GM10266 (cell line): ENCODE measurements around the gene COG2.

Experiments
- DNase-seq: peaks from one replicate; pipeline ENCODE4 v3.0.0; 2012; ENCODE audit errors: extremely low spot score
- TF ChIP-seq, protein P1 (sequence below): IDR thresholded peaks from 2 replicates; pipeline ENCODE4 v1.5.1; 2012; ENCODE audit warnings: mild to moderate bottlenecking, low read depth; ENCODE audit not compliant: control insufficient read depth, insufficient read depth; ENCODE audit errors: missing control alignments

The COG2 gene

DNA sequence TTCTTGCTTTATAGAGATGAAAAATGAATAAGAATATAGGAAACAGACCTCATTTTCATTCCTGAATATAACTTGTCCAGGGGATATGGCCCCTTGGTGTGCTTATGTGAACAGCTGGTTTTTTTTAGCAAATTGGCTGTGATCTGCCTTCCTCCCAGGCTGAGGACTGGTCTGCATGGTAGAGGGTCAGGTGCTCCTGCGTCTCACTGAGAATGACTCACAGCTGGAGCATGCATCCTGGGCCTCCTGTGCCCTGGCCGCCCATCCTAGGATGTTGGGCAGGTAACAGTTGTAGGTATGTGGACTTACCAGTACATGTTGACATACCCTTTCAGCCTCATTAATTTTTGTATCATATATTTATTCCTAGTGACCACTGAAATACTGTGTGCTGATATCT lies 41.9 kb downstream of the COG2 start:
- TF ChIP-seq, protein P1, sequence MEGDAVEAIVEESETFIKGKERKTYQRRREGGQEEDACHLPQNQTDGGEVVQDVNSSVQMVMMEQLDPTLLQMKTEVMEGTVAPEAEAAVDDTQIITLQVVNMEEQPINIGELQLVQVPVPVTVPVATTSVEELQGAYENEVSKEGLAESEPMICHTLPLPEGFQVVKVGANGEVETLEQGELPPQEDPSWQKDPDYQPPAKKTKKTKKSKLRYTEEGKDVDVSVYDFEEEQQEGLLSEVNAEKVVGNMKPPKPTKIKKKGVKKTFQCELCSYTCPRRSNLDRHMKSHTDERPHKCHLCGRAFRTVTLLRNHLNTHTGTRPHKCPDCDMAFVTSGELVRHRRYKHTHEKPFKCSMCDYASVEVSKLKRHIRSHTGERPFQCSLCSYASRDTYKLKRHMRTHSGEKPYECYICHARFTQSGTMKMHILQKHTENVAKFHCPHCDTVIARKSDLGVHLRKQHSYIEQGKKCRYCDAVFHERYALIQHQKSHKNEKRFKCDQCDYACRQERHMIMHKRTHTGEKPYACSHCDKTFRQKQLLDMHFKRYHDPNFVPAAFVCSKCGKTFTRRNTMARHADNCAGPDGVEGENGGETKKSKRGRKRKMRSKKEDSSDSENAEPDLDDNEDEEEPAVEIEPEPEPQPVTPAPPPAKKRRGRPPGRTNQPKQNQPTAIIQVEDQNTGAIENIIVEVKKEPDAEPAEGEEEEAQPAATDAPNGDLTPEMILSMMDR, result no peak
- no peak for DNase-seq

DNA sequence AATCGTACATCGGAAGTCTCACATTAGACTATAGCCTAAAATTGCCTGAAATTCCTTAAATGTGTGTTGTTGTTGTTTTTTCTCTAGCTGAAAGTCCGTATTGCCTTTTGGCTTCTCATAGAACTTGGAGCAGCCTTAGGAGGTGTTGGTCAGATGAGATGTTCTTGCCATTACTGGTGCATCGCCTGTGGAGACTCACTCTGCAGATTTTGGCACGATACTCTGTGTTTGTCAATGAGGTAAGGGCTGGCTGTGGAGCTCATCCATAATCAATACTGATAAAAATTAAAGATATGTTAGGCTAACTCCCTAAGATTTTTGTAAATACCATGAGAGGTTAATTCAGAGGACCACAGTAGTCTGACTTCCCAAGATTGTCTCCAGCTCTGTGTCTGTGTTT lies 42.7 kb downstream of the COG2 start:
- TF ChIP-seq, protein P1, result no peak
- DNase-seq, result no peak

DNA sequence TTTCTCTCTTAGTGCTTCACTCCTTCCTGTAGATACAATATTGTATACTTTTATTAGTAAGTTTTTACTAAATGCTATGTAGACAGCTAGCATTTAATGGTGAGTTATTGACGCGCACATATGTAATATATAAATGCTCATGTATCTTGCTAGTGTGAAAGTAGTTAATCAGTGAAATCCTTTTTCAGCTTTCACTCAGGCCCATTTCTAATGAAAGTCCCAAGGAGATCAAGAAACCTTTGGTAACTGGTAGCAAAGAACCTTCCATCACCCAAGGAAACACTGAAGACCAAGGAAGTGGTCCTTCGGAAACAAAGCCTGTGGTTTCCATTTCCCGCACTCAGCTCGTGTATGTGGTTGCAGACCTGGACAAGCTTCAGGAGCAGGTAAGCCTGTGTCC lies 44.5 kb downstream of the COG2 start:
- TF ChIP-seq, protein P1, result no peak
- DNase-seq, result no peak

DNA sequence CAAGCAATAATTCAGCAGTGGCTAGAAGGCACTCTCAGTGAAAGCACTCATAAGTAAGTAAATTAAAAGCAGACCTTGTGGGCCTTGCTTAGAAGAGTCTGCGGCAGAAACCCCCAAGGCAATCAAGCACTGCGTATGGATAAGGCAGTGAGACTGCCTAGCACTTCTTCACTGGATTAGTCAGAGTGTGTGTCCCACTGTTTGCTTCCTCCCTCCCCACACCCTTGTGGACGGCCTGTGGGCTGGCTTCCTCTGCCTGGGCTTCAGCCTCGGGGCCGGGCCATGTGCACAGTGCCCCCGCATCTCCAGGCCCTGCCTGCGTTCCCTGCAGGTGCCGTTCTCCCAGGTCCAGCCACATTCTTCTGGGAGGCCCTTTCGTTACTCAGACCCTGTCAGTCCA lies 47.8 kb downstream of the COG2 start:
- no peak for DNase-seq
- TF ChIP-seq, protein P1, result no peak

DNA sequence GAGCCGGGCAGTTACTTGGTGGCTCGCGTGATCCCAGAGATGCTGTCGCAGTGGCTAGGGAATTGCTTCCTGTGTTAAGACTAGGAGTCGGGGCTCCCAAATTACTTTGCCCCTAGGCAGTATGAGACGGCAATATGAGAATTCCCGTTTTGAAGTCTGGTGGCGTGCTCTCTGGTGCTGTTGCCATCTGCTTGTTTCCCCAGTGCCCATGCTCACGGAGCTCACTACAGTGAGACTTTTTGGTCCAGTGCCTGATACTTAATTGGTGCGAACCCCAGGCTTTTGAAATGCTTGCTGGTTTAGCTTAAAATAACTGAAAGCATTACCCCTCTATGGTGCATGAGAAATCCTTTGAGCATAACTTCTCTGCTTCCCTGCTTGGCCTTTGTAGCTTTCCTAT lies 49.3 kb downstream of the COG2 start:
- no peak for DNase-seq
- TF ChIP-seq, protein P1, result no peak

DNA sequence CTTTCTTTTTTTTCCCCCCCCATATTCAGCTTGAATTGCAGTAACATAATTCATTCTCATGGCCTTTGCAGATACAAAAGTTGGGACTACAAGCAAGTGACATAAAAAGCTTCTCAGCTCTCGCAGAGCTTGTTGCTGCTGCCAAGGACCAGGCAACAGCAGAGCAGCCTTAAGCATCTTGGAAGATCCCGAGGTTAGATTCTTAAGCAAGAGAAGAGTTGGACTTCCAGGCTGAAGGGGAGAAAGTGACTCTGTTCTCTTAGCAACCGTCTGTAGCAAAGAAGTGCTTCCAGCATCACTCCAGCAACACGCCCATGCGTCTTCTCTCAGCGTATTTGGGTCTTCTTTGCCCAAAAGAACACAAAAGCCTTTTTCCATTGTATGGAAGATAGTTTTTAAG lies 50.9 kb downstream of the COG2 start:
- no peak for DNase-seq

DNA sequence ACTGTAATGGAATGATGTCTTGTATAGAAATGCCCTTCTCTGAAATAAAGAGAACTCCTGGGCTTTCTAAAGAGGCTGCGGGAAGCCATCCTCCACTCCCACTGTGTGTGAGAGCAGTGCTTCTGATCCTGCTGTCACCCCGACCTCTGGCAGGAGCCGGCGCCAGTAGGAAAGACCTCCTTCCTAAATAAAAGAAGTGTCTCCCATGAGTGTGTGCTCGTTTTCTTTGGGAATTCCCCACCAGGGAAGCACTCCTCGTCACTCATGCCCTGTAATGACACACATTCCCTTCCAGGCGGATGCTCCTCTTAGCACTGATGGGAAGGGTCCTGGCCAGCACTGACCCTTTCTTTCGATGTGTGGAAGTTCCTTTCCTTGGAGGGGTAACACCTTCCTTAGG lies 51.5 kb downstream of the COG2 start:
- TF ChIP-seq, protein P1, result no peak
- DNase-seq, result no peak

More for the DNA sequence above, 50.9 kb downstream of the COG2 start:
- TF ChIP-seq, protein P1, result no peak
